ENCODE measurements around the gene UTP25. TPM values are rescaled to one million over a fixed set of nuclear protein-coding genes. Genes with fewer than 3 reads are reported as not detected.

Gene UTP25
- total and polyA plus RNA-seq, 2 donors (not counting 3 experiments of a cell fraction or from before 2014, with no cell fraction given), result 6.6 to 11.7 TPM

DNA sequence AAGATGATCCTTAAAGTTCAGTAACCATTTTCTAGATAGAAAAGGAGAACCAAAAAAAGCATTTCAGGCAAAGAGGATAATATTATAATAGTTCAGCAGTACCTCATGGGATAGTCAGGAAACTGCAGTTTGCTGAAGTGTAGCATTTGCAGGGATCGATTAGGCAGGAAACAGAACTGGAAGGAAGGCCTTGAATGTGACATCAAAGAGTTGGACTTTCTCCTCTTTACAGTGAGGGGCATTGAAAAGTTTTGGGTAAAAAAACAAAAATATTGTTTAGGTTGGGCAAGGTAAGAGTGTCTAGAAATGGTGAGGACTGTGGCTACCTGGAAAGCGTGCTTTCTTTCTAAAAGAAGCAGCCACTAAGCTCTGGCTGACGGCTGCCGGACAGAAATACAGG is 13.9 kb upstream of the UTP25 start:
- no peaks in the 10 kb centered on the region for H3K27me3 ChIP-seq (ENCODE audit: control insufficient read depth in 2 of 2, insufficient read depth in 2 of 2, low read length in 2 of 2)
- dilution Hi-C loops (cut with MboI; ENCODE audit: extremely low pct_ligation_motif_present, low sequenced_read_pairs), result no loop called here
- DNase-seq (ENCODE audit: low read depth, low spot score) (no peak), FAIRE-seq (no peak)
- H3K27ac ChIP-seq (ENCODE audit: insufficient read depth, low read depth, low read length), result no peak overlapping the region
- no peak overlapping the region for H3K4me2 ChIP-seq (ENCODE audit: insufficient read depth, low read length)
- H3K9ac ChIP-seq (replicated peaks; ENCODE audit: extremely low read depth, insufficient read depth, low read length), result no peak overlapping the region
- H3K36me3 ChIP-seq (ENCODE audit: control insufficient read depth in 2 of 2, extremely low read depth in 1 of 2, insufficient read depth in 2 of 2, low read length in 2 of 2), result no peaks in the 10 kb centered on the region
- H3K4me3 ChIP-seq (replicated peaks in 1 of 3; ENCODE audit: insufficient read depth in 1 of 3, low read depth in 1 of 3, low read length in 3 of 3), result no peak overlapping the region
- H3K79me2 ChIP-seq (ENCODE audit: control insufficient read depth, insufficient read depth, low read length), result no peaks in the 10 kb centered on the region
- CTCF ChIA-PET, result interaction anchor here (8.7 kb wide), 1 partner anchor 8 kb away, joined by 109 read pairs; no protein-coding TSS in a partner anchor
- no TSS peak for BruUV-seq (replicated peaks)
- no peaks in the 10 kb centered on the region for H4K20me1 ChIP-seq (replicated peaks; ENCODE audit: control insufficient read depth, extremely low read depth, insufficient read depth, low read length)
- no peak overlapping the region for H2AFZ ChIP-seq (ENCODE audit: low read depth, low read length)
- H3K9me1 ChIP-seq (replicated peaks; ENCODE audit: control insufficient read depth, extremely low read depth, insufficient read depth, low read length), result no peaks in the 10 kb centered on the region
- H3K9me3 ChIP-seq (replicated peaks; ENCODE audit: control insufficient read depth, insufficient read depth, low read length), result no peaks in the 10 kb centered on the region
- TF ChIP-seq POLR2AphosphoS5 (IDR thresholded peaks at IDR 0.05; ENCODE audit: insufficient read depth, low read depth, low read length) (no peak), JUN (IDR thresholded peaks at IDR 0.05; ENCODE audit: borderline replicate concordance, insufficient read depth, insufficient read length, low read depth) (no peak), EZH2 (IDR thresholded peaks at IDR 0.05; ENCODE audit: borderline replicate concordance, low read depth, low read length, severe bottlenecking) (no peak), FOS (IDR thresholded peaks at IDR 0.05; ENCODE audit: borderline replicate concordance, insufficient read depth, low read length) (no peak), MYC (IDR thresholded peaks at IDR 0.05; ENCODE audit: low read depth, low read length) (no peak), GATA2 (IDR thresholded peaks at IDR 0.05; ENCODE audit: insufficient read depth, insufficient read length, low read depth, low read length) (no peak), POLR2A (IDR thresholded peaks at IDR 0.05; ENCODE audit: low read depth, low read length) (no peak)
- TF ChIP-seq, protein P1, sequence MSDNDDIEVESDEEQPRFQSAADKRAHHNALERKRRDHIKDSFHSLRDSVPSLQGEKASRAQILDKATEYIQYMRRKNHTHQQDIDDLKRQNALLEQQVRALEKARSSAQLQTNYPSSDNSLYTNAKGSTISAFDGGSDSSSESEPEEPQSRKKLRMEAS (IDR thresholded peaks at IDR 0.05; ENCODE audit: insufficient read depth, insufficient read length), result no peak
- TF ChIP-seq, protein P2, sequence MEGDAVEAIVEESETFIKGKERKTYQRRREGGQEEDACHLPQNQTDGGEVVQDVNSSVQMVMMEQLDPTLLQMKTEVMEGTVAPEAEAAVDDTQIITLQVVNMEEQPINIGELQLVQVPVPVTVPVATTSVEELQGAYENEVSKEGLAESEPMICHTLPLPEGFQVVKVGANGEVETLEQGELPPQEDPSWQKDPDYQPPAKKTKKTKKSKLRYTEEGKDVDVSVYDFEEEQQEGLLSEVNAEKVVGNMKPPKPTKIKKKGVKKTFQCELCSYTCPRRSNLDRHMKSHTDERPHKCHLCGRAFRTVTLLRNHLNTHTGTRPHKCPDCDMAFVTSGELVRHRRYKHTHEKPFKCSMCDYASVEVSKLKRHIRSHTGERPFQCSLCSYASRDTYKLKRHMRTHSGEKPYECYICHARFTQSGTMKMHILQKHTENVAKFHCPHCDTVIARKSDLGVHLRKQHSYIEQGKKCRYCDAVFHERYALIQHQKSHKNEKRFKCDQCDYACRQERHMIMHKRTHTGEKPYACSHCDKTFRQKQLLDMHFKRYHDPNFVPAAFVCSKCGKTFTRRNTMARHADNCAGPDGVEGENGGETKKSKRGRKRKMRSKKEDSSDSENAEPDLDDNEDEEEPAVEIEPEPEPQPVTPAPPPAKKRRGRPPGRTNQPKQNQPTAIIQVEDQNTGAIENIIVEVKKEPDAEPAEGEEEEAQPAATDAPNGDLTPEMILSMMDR (IDR thresholded peaks at IDR 0.05; ENCODE audit: extremely low read depth in 1 of 2, insufficient read depth in 1 of 2, low read depth in 1 of 2, low read length in 2 of 2), result no peak
- POLR2A ChIA-PET, result no interaction called here
- no peaks in the 10 kb centered on the region for H3K4me1 ChIP-seq (ENCODE audit: control insufficient read depth, extremely low read depth, insufficient read depth, low read length)
- intact Hi-C loops (cut with micrococcal nuclease), result no loop called here

Data from endothelial cell of umbilical vein (primary cell).